GM21515 (cell line): ENCODE results near the gene COPB1.

ENCODE experiments used
- ATAC-seq: cut with Tn5 transposase; IDR thresholded peaks from one replicate; pipeline ENCODE4 v1.9.1; 2021; ENCODE audit not compliant: unreplicated experiment

COPB1 gene

DNA sequence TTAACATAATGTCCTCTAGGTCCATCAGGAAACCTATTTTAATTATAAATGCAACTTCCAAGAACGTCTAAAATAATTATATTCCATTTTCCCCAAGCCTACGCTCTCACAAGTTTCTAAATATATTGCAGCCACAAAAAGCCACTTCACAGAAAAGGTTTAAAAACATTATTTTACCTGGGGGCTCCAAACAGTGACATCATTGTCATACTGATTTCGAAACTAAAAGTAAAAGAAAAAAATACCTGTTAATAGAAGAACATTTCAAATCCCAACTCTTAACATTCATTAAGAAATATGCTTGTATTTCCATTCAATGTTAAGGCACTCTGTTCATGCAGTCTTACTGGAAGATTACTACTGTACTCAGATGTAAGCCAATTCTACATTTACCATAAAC lies 19.2 kb upstream of the COPB1 start:
- ATAC-seq = no peak

DNA sequence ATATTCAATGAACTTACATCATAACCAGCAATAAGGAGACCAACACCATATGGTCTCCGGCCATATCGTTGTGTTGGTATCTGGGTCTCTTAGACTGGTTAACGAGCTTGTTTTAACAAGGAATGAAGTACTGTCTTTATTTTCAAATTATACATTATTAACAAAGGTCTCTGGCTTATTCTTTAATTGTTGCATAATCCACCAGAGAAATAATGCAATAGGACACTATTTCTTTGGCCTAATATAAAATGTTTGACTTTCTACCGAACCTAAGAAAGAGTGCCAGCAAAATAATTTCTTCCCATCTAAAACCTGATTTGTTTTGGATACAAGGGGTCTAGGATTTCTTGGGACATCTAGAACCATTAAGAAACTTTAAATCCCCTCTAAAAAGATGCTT lies 14.2 kb upstream of the COPB1 start:
- ATAC-seq = no peak

- no peak for ATAC-seq
These were observed 6.9 kb upstream of the COPB1 start for GRCh38 chr11:14506532-14506931.

DNA sequence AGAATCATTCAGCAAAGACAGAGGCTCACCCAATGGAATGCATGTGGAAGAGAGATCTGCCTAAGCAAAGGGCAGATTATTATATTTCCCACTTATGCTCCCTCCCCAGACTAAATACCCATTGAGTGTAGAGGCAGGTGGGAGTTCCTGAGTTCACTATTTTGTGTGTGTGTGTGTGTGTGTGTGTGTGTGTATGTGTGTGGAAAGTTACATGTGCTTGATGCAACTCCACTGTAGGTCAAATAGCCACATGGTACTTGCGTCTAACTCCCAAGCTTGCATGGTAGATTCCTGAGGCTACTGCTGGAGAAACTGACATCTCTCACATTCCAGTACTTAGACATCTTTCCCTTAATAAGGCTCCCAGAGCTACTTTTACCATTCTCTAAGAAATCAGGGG lies 3.4 kb upstream of the COPB1 start:
- no peak for ATAC-seq

DNA sequence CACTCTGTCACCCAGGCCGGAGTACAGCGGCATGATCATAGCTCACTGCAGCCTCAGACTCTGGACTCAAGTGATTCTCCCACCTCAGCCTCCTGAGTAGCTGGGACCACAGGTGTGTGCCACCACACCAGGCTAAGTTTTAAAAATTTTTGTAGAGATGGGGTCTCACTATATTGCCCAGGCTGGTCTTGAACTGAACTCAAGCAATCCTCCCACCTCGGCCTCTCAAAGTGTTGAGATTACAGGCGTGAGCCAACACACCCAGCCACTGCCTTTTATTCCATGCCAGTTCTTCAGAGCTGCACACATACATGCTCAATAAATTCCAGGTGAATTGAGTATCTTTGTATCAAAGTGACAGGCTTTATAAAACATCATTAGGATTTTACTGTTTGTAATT lies 2.4 kb upstream of the COPB1 start:
- ATAC-seq = no peak

DNA sequence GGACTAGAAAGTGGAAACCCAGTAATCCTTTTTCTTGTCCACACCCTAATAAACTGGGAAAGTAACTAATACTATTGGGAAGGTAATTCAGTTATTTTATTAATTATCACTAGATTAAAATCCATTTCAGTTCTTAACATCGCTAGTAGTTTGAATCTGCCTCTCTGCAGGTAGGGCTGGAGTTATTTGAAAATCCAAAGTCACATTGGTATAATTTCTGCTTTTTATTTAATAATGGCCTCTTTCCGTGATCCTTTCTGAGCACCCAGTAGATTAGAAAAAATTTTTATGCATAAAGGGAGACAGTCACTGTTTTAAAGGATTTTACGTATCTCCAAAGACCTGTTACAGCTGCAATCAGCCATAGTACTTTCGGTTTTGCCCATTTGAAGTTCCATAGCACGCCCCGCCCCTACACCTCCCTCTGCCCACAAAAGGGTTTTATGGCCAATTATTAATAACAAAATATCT lies 605 bp upstream of the COPB1 start:
- peak; percentile 54 for ATAC-seq

- peak; percentile 6 for ATAC-seq
These were observed 442 bp downstream of the COPB1 start for GRCh38 chr11:14499178-14499559.

DNA sequence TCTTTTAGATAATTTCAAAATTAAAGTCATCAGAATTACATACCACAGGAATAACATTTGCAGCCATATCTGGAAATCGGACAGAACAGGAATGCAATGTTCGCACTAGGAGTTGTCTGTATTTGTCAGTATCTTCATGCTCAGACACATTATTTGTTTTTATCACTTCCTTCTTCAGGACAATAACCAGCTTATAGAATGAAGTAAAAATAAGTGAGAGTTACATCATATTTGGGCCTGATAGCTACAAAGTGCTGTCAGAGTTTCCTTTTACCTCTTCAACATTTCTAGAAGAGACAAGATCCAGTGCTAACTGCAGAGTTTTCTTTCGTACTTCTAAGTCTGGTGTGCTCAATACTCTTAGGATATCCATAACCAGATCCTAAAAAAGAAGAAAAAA lies 18.9 kb downstream of the COPB1 start:
- no peak for ATAC-seq

GRCh38 chr11:14471127-14471526 lies 28.5 kb downstream of the COPB1 start:
- ATAC-seq = no peak

GRCh38 chr11:14463623-14464022 lies 36.0 kb downstream of the COPB1 start:
- no peak for ATAC-seq

DNA sequence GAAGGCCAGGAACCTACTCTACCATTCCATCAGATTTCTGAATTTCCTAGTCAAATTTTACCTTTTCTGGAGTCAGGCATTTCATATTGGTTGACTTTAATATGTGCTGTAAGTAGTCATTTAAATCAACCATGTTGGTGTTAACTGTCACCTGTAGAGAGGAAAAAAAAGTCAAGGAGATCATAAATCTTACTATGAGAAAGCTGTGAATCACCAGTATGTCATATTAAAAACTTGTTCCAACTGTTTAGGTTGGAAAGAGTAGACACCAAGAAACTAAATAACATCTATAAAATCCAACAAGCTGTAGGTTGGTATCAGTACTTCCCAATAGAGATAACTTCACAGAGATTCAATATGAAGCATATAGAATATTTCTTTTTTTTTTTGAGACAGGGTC lies 39.5 kb downstream of the COPB1 start:
- no peak for ATAC-seq

DNA sequence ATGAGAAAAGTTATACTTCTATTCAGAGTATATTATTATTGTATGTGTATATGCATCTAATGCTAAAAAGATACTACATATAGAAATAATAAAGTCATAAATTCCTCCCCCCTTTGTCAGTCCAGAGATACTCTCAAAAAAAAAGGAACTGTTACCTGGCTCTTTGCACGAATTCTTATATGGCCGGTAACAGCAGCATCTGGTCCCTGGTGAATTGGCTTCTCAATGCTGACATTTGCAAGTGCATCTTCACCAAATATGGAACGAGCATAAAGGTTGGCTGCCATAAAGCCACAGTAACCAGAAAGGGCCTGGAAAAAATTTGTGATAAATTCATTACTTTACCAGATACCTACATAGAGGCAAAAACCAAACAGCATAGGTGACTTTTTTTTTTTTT lies 41.2 kb downstream of the COPB1 start:
- ATAC-seq = no peak

DNA sequence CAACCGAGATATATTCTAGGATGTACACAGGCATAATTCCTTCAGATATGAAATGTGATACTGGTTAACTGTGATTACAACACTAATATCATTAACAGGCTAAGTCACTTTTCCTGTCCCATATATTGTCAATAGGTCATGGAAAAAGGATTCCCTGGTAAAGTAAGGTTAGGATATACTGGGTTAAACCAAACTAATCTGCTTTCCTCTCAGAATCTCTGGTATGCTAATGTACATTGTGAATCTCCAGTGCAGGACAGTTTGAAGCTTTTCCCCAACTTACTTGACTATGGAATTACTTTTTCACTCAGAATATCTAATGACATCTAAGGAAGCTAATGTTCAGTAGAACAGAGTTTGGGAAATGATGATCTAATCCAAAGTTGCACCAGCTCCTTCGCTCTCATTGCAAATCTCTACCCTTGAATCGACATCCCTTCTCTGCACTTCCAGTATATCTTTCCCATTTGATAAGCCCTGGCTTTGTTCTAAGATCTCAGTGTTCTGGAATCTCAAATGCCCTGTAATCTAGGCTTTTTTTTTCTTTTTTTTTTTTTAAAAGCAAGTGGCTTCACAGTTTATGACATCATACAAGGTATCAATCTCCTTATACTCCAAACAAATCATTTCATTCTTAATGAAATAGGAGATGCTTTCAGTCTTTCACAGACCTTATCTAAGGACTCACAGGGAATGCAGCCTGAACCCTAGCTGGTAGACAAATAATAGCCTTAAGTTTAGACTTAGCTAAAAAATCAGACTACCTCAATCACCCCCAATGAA lies 43.8 kb downstream of the COPB1 start:
- ATAC-seq = no peak

DNA sequence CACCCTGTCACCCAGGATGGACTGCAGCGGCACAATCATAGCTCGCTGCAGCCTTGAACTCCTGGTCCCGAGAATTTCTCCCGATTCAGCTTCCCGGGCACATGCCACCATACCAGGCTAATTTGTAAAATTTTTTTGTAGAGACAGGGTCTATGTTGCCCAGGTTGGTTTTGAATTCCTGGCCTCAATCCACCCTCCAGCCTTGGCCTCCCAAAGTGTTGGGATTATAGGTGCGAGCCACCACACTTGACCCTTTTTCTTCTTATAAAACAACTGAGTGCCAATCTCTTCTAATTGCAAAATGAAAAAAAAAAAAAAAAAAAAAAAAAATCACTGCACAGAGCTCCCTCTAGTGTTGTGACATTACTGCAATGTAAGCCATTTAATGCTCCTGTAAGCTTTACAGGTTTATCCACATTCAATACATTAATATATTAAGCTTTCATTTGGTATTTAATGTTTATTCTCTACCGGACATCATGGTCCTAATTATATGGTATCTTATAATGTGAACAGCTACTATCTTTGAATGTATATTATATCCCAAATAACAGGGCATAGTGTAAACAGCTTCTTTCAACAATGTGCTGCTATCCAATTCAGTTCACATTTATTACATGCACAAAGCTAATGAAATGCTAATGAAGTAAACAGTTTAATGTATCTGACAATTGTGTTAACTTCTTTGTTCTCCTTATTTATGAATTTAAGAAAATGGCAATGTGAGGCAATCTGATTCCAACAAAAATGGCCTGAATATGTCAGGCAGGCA lies 44.6 kb downstream of the COPB1 start:
- no peak for ATAC-seq

- ATAC-seq = peak; percentile 51
These were observed 47.8 kb downstream of the COPB1 start for GRCh38 chr11:14451825-14452224.

DNA sequence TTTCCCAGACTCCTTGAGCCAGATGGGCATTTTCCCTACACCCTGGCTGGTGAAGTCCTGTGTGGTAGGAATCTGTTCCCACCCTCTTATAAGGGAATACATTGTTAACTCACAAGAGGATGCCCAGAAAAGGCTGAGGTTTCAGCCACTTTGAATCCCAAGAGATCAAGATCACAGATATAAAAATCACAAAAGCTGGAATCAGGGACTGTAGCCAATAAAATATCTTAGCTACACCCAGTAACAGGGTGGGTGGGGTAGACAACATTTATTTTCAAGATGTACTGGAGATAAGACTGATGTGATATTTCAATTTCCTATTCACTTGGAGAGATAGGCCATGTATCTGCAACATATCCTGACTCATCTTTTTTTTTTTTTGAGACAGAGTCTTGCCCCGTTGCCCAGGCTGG lies 50.3 kb downstream of the COPB1 start:
- no peak for ATAC-seq

- ATAC-seq = no peak
These were observed 51.4 kb downstream of the COPB1 start for GRCh38 chr11:14448240-14448639.

GRCh38 chr11:14446701-14447169 lies 52.9 kb downstream of the COPB1 start:
- no peak for ATAC-seq

DNA sequence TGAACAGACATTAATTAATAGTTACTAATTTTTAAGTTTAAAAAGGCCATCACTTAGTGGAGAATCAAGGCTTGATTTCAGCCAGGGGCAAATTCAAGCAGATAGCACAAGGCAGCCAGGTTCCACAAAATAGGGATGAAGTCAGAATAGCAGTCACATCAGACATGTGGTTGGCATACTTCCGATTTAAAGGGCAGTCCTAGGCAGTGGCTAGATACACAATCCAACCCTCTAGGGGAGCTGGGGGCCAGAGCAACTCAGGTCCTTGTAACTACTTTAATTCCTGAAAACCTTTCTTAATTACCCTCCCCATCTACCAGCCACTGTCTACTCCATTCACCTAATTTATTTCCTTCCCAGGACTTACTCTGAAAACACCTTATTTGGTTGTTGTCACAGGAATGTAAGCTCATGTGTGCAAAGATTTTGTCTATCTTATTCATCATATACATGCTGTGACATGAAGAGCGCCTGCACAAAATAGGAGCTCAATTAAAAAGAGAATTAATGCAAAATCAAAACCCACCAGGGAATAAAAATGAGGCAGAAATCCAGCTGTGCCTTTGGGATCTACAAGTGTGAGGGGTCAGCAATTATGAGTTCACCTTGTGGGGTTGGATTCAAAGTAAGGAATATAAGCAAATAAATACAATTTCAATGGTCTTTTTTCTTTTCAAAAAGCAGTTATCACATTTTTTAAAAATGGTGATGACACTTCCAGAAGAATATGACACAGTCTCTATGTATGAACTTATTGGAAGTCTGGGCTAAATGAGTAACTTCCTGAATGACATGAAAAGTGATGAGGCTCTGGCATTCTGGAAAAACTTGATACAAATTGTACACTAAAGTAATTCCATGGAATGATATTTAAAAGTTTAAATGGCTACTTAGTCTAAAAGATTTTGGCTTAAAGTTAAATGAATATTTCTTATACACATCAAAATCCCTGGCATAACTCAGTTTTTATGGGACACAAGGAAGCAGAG lies 53.8 kb downstream of the COPB1 start:
- no peak for ATAC-seq

GRCh38 chr11:14444441-14445189 lies 55.0 kb downstream of the COPB1 start:
- no peak for ATAC-seq
